CD14-positive monocyte (primary cell): ENCODE measurements around the gene ITPR1. TPM values are rescaled to one million over a fixed set of nuclear protein-coding genes. Genes with fewer than 3 reads are reported as not detected.
"Not testable (repeated sequence)": the region's sequence is repeated elsewhere in the genome, so short reads cannot be mapped to it uniquely, and the experiment has no call there.

Experiments used
- DNase-seq, 3 donors: peaks; one replicate each; pipeline ENCODE4 v3.0.0-alpha.2; 2011 to 2022
- H2AFZ ChIP-seq: 2 replicates; pipeline ENCODE4 v1.6.0; 2012; ENCODE audit warnings: mild to moderate bottlenecking, low read depth, low read length, inconsistent platforms; ENCODE audit not compliant: insufficient read depth, poor library complexity, severe bottlenecking
- H3K27ac ChIP-seq, 2 donors: 1 replicate in 1 of 2; 2 replicates in 1 of 2; pipeline ENCODE4 v1.5.1; 2012 to 2013; ENCODE audit warnings: low read length in 2 of 2, control low read depth in 1 of 2, inconsistent platforms in 1 of 2, low read depth in 1 of 2, mild to moderate bottlenecking in 1 of 2
- H3K27me3 ChIP-seq, 2 donors: one replicate each; pipeline versions ENCODE4 v1.6.0 to v1.6.1; 2011 to 2013; ENCODE audit warnings: low read length in 2 of 2; ENCODE audit not compliant: control insufficient read depth in 2 of 2, insufficient read depth in 2 of 2
- H3K36me3 ChIP-seq, 2 donors: replicated peaks in 1 of 2; 1 replicate in 1 of 2; 2 replicates in 1 of 2; pipeline versions ENCODE4 v1.5.1 to v1.6.1; 2012 to 2013; ENCODE audit warnings: low read length in 2 of 2, control low read depth in 1 of 2, inconsistent platforms in 1 of 2, mild to moderate bottlenecking in 1 of 2; ENCODE audit not compliant: insufficient read depth in 2 of 2, control insufficient read depth in 1 of 2
- H3K4me1 ChIP-seq, 2 donors: 1 replicate in 1 of 2; 2 replicates in 1 of 2; pipeline versions ENCODE4 v1.5.1 to v1.6.1; 2012 to 2013; ENCODE audit warnings: low read length in 2 of 2, control low read depth in 1 of 2, inconsistent platforms in 1 of 2, mild to moderate bottlenecking in 1 of 2, moderate library complexity in 1 of 2; ENCODE audit not compliant: insufficient read depth in 2 of 2, control insufficient read depth in 1 of 2
- H3K4me2 ChIP-seq: replicated peaks from 2 replicates; pipeline ENCODE3; 2012; ENCODE audit warnings: low read length, moderate library complexity, mild to moderate bottlenecking; ENCODE audit not compliant: poor library complexity, severe bottlenecking; ENCODE audit errors: extremely low read depth
- H3K4me3 ChIP-seq, 3 experiments: fragments of 200-600 bp in 1 of 3; sonication (generic) in 1 of 3; replicated peaks in 1 of 3; 1 replicate in 2 of 3; 2 replicates in 1 of 3; pipeline ENCODE4 v1.5.1; 2011 to 2013; ENCODE audit warnings: low read length in 3 of 3, mild to moderate bottlenecking in 3 of 3, control low read depth in 2 of 3, low read depth in 2 of 3, inconsistent platforms in 1 of 3, moderate library complexity in 1 of 3
- H3K79me2 ChIP-seq: 2 replicates; pipeline ENCODE4 v1.6.0; 2012; ENCODE audit warnings: mild to moderate bottlenecking, control low read depth, inconsistent platforms, low read length, moderate library complexity; ENCODE audit not compliant: insufficient read depth
- H3K9ac ChIP-seq: 2 replicates; pipeline ENCODE4 v1.6.0; 2017; ENCODE audit warnings: low read length, mild to moderate bottlenecking; ENCODE audit not compliant: insufficient read depth, poor library complexity, severe bottlenecking
- H3K9me3 ChIP-seq, 2 donors: replicated peaks in 1 of 2; 1 replicate in 1 of 2; 2 replicates in 1 of 2; pipeline versions ENCODE4 v1.5.1 to v1.6.1; 2012 to 2013; ENCODE audit warnings: low read length in 2 of 2, control low read depth in 1 of 2; ENCODE audit not compliant: control insufficient read depth in 1 of 2, insufficient read depth in 1 of 2
- H4K20me1 ChIP-seq: 2 replicates; pipeline ENCODE4 v1.6.0; 2012; ENCODE audit warnings: mild to moderate bottlenecking, low read length, control low read depth, moderate library complexity; ENCODE audit not compliant: insufficient read depth
- H3K27ac Mint-ChIP-seq, 7 donors: one replicate each; pipeline ENCODE4 v1.8.0; 2020; ENCODE audit warnings: mild to moderate bottlenecking in 7 of 7, mixed read lengths in 7 of 7, moderate library complexity in 6 of 7, inconsistent platforms in 2 of 7
- H3K27me3 Mint-ChIP-seq, 3 donors: one replicate each; pipeline ENCODE4 v1.8.0; 2021 to 2022; ENCODE audit warnings: low read depth in 3 of 3, mild to moderate bottlenecking in 3 of 3, mixed read lengths in 3 of 3, moderate library complexity in 3 of 3, inconsistent platforms in 1 of 3
- H3K36me3 Mint-ChIP-seq, 2 donors: one replicate each; pipeline ENCODE4 v1.8.0; 2020; ENCODE audit warnings: mixed read lengths in 2 of 2, inconsistent platforms in 1 of 2, mild to moderate bottlenecking in 1 of 2
- H3K4me1 Mint-ChIP-seq: one replicate; pipeline ENCODE4 v1.8.0; 2020; ENCODE audit warnings: mild to moderate bottlenecking, mixed read lengths
- H3K4me3 Mint-ChIP-seq, 2 donors: one replicate each; pipeline ENCODE4 v1.8.0; 2020; ENCODE audit warnings: mild to moderate bottlenecking in 2 of 2, mixed read lengths in 2 of 2, moderate library complexity in 1 of 2
- H3K9me3 Mint-ChIP-seq, 7 donors: one replicate each; pipeline ENCODE4 v1.8.0; 2020 to 2022; ENCODE audit warnings: mixed read lengths in 7 of 7, mild to moderate bottlenecking in 6 of 7, moderate library complexity in 6 of 7, inconsistent platforms in 2 of 7
- CTCF ChIP-seq: fragments of 200-600 bp; IDR thresholded peaks from one replicate; pipeline ENCODE4 v1.8.0; 2022; ENCODE audit warnings: antibody characterized with exemption, mild to moderate bottlenecking
- WGBS: methylation state at CpG from one replicate; pipeline ENCODE4 v1.1.5; 2013; ENCODE audit warnings: missing lambda C conversion rate; ENCODE audit not compliant: insufficient coverage; 5-methylcytosine and 5-hydroxymethylcytosine counted together
- intact Hi-C, 2 donors: fragments of 100-400 bp; cut with micrococcal nuclease; formaldehyde crosslinking; loops; one replicate each; pipeline versions ENCODE4 v1.15.0 to v1.15.1; 2023
- polyA plus RNA-seq, 3 donors: library from polyadenylated mRNA; depleted of rRNA in 1 of 3; unstranded in 2 of 3; stranded (reverse) in 1 of 3; fragments of 300-500 nt in 2 of 3; fragments of >200 nt in 1 of 3; fragmentation: Illumina TruSeq in 2 of 3; gene quantifications; 1 replicate in 2 of 3; 2 replicates in 1 of 3; pipeline ENCODE4 v1.2.3, GENCODE V29; 2012 to 2021

Gene ITPR1
- polyA plus RNA-seq, 3 donors = 3.2 to 21.1 (median 7.1) TPM

DNA sequence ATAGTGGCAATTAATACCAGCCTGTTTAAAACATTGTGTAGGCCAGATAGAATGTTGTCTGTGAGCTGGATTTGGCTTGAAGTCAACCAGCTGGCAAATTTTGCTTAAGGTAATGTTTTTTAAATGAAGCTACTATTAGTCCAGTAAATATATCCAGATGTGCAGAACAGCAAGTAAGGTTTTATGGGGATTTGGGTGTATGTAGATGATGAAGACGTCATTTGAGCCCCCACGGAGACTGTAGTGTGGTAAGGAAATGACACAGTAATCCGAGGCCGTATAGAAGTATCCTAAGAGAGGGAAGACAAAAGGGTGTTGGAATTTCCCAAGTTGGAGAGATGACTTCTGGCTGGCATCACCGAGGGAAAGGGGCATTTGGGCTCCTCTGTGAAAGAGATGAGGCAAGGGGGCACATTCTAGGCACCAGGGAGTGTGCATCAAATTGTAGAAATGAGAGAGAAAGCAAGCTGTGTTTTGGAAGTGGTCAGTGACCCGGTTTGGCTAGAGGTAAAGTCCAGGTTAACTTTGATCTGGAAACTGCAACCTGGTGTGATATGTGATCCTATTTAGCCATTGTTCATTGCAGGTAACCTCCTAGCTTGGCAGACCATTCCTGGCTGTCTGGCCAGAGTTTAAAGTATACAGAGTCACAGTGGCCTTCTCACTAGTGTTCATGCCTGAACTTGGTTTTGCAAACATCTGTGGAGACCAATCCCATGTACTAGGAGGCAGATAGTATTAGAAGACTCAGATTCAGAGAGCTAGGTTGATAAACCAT, 104.2 kb downstream of the ITPR1 start:
- H3K4me3 Mint-ChIP-seq = no peak overlapping the region
- Histone ChIP-seq H2AFZ (no peak overlapping the region), H4K20me1 (peaks cover 32% of the 10 kb centered on the region), H3K27me3 (no peaks in the 10 kb centered on the region), H3K9me3 (no peaks in the 10 kb centered on the region), H3K27ac (no peak overlapping the region), H3K9ac (no peak overlapping the region), H3K36me3 (no peaks in the 10 kb centered on the region), H3K4me2 (no peak overlapping the region), H3K79me2 (peaks cover 78% of the 10 kb centered on the region), H3K4me3 (no peak overlapping the region), H3K4me1 (peaks cover 12 to 18% of the 10 kb centered on the region in 2 donors)
- H3K27me3 Mint-ChIP-seq = no peaks in the 10 kb centered on the region
- 66% methylated on average over 6 of the region's 6 CpGs for WGBS
- peaks cover 23% of the 10 kb centered on the region for H3K4me1 Mint-ChIP-seq
- no peak for TF ChIP-seq CTCF
- H3K36me3 Mint-ChIP-seq = peaks cover 5% of the 10 kb centered on the region in 2 donors
- intact Hi-C loops = no loop called here
- H3K27ac Mint-ChIP-seq = peak overlapping the region in 2 of 7 donors; percentile 5 to 51
- DNase-seq = no peak
- peaks cover 0 to 5% (median 3%) of the 10 kb centered on the region in 7 donors for H3K9me3 Mint-ChIP-seq

DNA sequence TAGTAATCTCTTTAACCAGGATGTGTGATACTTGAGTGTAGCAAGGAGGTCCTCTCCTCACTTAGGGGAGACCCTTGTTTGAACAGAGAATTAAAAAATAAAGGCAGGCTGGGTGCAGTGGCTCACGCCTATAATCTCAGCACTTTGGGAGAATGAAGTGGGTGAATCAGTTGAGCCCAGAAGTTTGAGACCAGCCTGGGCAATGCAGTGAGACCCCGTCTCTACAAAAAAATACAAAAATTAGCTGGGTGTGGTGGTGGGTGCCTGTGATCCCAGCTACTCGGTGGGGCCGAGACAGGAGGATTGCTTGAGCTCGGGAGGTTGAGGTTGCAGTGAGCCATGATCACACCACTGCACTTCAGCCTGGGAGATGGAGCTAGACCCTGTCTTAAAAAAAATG, 105.1 kb downstream of the ITPR1 start:
- H3K9ac ChIP-seq, H3K27ac ChIP-seq, H2AFZ ChIP-seq, H3K27ac Mint-ChIP-seq, H3K9me3 Mint-ChIP-seq, H3K9me3 ChIP-seq, H3K4me2 ChIP-seq, H3K36me3 Mint-ChIP-seq, H3K4me3 ChIP-seq, H3K27me3 ChIP-seq, DNase-seq, H3K36me3 ChIP-seq, H3K4me3 Mint-ChIP-seq, H3K27me3 Mint-ChIP-seq, intact Hi-C loops: not testable (repeated sequence)
- peaks cover 29% of the 10 kb centered on the region for H3K4me1 Mint-ChIP-seq
- WGBS = 96% methylated on average over 4 of the region's 5 CpGs
- Histone ChIP-seq H3K79me2 (peaks cover 74% of the 10 kb centered on the region), H3K4me1 (peaks cover 19 to 23% of the 10 kb centered on the region in 2 donors), H4K20me1 (peaks cover 27% of the 10 kb centered on the region)
